ENCODE data around the gene UBXN7.
"Not testable (repeated sequence)": the region's sequence is repeated elsewhere in the genome, so short reads cannot be mapped to it uniquely, and the experiment has no call there.

The UBXN7 gene, protein sequence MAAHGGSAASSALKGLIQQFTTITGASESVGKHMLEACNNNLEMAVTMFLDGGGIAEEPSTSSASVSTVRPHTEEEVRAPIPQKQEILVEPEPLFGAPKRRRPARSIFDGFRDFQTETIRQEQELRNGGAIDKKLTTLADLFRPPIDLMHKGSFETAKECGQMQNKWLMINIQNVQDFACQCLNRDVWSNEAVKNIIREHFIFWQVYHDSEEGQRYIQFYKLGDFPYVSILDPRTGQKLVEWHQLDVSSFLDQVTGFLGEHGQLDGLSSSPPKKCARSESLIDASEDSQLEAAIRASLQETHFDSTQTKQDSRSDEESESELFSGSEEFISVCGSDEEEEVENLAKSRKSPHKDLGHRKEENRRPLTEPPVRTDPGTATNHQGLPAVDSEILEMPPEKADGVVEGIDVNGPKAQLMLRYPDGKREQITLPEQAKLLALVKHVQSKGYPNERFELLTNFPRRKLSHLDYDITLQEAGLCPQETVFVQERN

DNA sequence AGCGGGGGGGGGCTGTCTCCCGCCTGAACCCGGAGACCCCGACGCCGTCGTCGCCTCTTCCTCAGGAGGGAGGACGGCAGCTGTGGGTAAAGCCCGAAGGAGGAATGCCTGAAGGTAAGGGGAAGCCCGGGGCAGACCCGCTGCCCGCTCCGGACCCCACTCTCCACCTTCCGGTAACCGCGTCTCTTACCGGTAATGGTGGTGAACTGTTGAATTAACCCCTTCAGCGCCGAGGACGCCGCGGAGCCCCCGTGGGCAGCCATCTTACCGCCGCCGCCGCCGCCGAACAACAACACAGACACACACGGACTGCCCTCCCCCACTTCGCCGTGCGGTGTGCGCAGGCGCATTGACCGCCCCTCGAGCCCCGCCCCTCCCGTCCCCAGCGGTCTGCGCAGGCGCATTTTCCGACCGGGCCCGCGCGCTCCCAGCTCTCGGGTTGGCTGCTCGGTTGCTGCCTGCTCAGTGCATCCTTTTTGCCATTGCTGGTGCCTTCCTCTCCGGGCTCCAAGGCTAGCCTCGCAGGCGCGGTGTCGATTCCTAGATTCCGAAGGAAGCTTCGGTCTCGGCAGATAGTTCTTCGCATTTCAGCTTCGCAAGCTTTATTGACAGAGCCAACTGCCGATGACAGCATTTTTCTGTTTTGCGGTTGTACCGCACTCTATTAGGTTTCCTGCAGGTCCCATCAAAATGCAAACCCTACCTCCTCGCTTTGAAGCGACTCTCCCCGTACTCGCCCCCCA lies at the start of gene UBXN7:
UBXN7 (minus strand) TSS at position 291 of the 743 bp plus-strand sequence; CDS start at position 263, 28 bp downstream.
- Histone ChIP-seq H3K4me3 (replicated peaks; ENCODE audit: low read depth, low read length) (peak within 1 kb of the TSS; percentile 94), H3K36me3 (ENCODE audit: control insufficient read depth, insufficient read depth, low read length) (peaks cover 2% of the 10 kb centered on the region; the same call in 1 of the 2 replicates), H3K27me3 (replicated peaks; ENCODE audit: control insufficient read depth, insufficient read depth, low read length) (no peaks in the 10 kb centered on the region)
- peak; percentile 96 for DNase-seq (ENCODE audit: extremely low read depth, insufficient read length)
- TF ChIP-seq, protein P1, sequence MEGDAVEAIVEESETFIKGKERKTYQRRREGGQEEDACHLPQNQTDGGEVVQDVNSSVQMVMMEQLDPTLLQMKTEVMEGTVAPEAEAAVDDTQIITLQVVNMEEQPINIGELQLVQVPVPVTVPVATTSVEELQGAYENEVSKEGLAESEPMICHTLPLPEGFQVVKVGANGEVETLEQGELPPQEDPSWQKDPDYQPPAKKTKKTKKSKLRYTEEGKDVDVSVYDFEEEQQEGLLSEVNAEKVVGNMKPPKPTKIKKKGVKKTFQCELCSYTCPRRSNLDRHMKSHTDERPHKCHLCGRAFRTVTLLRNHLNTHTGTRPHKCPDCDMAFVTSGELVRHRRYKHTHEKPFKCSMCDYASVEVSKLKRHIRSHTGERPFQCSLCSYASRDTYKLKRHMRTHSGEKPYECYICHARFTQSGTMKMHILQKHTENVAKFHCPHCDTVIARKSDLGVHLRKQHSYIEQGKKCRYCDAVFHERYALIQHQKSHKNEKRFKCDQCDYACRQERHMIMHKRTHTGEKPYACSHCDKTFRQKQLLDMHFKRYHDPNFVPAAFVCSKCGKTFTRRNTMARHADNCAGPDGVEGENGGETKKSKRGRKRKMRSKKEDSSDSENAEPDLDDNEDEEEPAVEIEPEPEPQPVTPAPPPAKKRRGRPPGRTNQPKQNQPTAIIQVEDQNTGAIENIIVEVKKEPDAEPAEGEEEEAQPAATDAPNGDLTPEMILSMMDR (IDR thresholded peaks at IDR 0.05; ENCODE audit: insufficient read depth, low read length, poor library complexity, severe bottlenecking): no peak

DNA sequence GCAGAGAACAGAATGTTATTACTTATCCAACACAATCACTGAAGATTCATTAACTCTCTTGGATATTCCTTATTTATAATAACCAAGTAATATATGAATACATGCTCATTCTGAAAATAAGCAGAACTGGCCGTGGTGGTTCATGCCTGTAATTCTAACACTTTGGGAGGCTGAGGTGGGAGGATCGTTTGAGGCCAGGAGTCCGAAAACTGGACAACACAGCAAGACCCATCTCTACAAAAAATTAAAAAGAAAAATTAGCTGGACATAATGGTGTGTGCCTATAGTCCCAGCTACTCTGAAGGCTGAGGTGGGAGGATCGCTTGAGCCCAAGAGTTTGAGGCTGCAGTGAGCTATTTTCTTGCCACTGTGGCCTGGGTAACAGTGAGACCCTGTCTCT lies 45.5 kb upstream of the UBXN7 start:
- H3K27me3 ChIP-seq (replicated peaks; ENCODE audit: control insufficient read depth, insufficient read depth, low read length): no peaks in the 10 kb centered on the region
- no peak overlapping the region for H3K4me3 ChIP-seq (replicated peaks; ENCODE audit: low read depth, low read length)
- TF ChIP-seq, protein P1 (IDR thresholded peaks at IDR 0.05; ENCODE audit: insufficient read depth, low read length, poor library complexity, severe bottlenecking): no peak
- DNase-seq (ENCODE audit: extremely low read depth, insufficient read length): no peak
- H3K36me3 ChIP-seq (ENCODE audit: control insufficient read depth, insufficient read depth, low read length): peaks cover 9% of the 10 kb centered on the region

DNA sequence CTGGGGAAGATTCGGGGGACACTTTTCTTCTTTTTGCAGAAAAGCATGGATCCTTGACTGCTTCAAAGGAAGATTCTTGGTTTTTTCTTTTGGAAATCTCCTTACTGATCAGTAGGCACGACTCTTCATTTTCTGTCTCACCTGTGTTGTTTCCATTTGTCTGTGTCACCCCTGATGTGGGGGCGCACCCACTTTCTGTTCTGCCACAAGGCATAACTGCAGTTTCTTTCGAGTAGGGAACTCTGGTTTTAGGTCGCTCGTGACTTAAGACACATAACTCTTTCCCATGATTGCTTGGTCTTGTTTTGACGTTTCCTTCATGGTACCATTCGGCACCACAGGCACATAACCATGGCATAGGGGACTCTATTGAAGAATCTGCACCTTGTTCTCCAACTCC lies 40.1 kb upstream of the UBXN7 start:
- H3K27me3 ChIP-seq (replicated peaks; ENCODE audit: control insufficient read depth, insufficient read depth, low read length): no peaks in the 10 kb centered on the region
- peaks cover 10% of the 10 kb centered on the region for H3K36me3 ChIP-seq (ENCODE audit: control insufficient read depth, insufficient read depth, low read length)
- no peak for DNase-seq (ENCODE audit: extremely low read depth, insufficient read length)
- H3K4me3 ChIP-seq (replicated peaks; ENCODE audit: low read depth, low read length): no peak overlapping the region
- TF ChIP-seq, protein P1 (IDR thresholded peaks at IDR 0.05; ENCODE audit: insufficient read depth, low read length, poor library complexity, severe bottlenecking): no peak

DNA sequence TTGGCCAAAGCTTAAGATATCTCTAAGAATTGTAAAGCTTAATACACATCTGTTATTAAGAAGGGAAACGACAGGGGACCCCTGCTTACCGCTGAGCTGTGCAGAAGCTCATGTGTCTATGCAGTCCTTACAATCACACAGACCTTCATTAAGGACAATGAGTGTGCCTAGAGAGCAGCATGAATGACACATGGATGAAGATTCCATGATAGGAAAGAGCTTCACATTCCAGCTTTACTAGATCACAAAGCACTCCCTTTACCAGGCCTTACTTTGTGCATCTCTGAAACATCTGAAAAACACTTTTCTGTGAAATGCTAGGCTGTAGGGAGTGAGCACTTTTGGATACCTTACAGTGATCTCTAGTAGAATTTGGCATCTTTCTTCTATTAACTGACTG lies 39.3 kb upstream of the UBXN7 start:
- no peaks in the 10 kb centered on the region for H3K27me3 ChIP-seq (replicated peaks; ENCODE audit: control insufficient read depth, insufficient read depth, low read length)
- DNase-seq (ENCODE audit: extremely low read depth, insufficient read length): no peak
- no peak overlapping the region for H3K4me3 ChIP-seq (replicated peaks; ENCODE audit: low read depth, low read length)
- TF ChIP-seq, protein P1 (IDR thresholded peaks at IDR 0.05; ENCODE audit: insufficient read depth, low read length, poor library complexity, severe bottlenecking): no peak
- H3K36me3 ChIP-seq (ENCODE audit: control insufficient read depth, insufficient read depth, low read length): peaks cover 10% of the 10 kb centered on the region

DNA sequence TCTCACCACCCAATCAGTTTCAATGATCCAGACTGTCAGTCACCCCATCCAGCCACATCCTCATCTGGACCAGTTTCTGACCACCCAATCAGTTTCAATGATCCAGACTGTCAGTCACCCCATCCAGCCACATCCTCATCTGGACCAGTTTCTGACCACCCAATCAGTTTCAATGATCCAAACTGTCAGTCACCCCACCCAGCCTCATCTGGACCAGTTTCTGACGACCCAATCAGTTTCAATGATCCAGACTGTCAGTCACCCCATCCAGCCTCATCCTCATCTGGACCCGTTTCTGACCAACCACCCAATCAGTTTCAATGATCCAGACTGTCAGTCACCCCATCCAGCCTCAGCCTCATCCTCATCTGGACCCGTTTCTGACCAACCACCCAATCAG lies 38.0 kb upstream of the UBXN7 start:
- not testable (repeated sequence) for DNase-seq (ENCODE audit: extremely low read depth, insufficient read length); H3K27me3 ChIP-seq (replicated peaks; ENCODE audit: control insufficient read depth, insufficient read depth, low read length); H3K4me3 ChIP-seq (replicated peaks; ENCODE audit: low read depth, low read length)
- H3K36me3 ChIP-seq (ENCODE audit: control insufficient read depth, insufficient read depth, low read length): peaks cover 10% of the 10 kb centered on the region

DNA sequence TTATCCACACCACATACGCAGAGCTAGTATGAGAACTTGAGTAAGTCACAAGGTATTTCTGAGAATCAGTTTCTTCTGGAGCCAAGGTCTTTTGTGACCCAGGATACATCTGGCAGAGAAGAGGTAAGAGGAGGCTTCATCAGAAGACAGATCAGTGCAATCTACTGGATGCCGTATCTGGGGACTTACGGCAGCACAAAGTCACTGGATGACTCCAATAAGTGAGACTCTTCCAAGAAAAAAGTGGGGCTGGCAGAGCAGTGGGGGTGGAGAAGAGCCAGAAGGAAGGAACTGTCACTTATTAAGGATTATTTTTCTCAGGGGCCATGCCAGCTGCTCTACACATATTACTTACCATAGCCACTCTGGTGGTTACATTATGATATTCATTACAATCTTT lies 31.6 kb upstream of the UBXN7 start:
- TF ChIP-seq, protein P1 (IDR thresholded peaks at IDR 0.05; ENCODE audit: insufficient read depth, low read length, poor library complexity, severe bottlenecking): no peak
- H3K36me3 ChIP-seq (ENCODE audit: control insufficient read depth, insufficient read depth, low read length): no peaks in the 10 kb centered on the region
- no peak for DNase-seq (ENCODE audit: extremely low read depth, insufficient read length)

More for the DNA sequence above, 31.6 kb upstream of the UBXN7 start:
- H3K4me3 ChIP-seq (replicated peaks; ENCODE audit: low read depth, low read length): no peak overlapping the region
- H3K27me3 ChIP-seq (replicated peaks; ENCODE audit: control insufficient read depth, insufficient read depth, low read length): no peaks in the 10 kb centered on the region
